Stimulated activated CD4-positive, alpha-beta T cell treated with anti-CD3 and anti-CD28 coated beads, Interleukin-12 subunit alpha, Interleukin-12 subunit beta, amount 100 ng/mL, for 4 hours (primary cell): ENCODE results near the gene PLEKHH1.

Experiments used
- DNase-seq: peaks from one replicate; pipeline ENCODE4 v3.0.0-alpha.2; 2020

Gene PLEKHH1

GRCh38 chr14:67638642-67639041, 105.6 kb downstream of the PLEKHH1 start:
- no peak for DNase-seq
